Esophagus (tissue), 2 donors: ENCODE measurements around the gene POTEM. TPM values are rescaled to one million over a fixed set of nuclear protein-coding genes. Genes with fewer than 3 reads are reported as not detected.
"Not testable (repeated sequence)": the region's sequence is repeated elsewhere in the genome, so short reads cannot be mapped to it uniquely, and the experiment has no call there.

Source experiments
- H3K27ac ChIP-seq, 2 donors: one replicate each; pipeline ENCODE4 v1.5.1; 2013; ENCODE audit warnings: low read depth in 2 of 2, mild to moderate bottlenecking in 2 of 2, inconsistent platforms in 1 of 2, low read length in 1 of 2, moderate library complexity in 1 of 2
- H3K27me3 ChIP-seq, 2 donors: one replicate each; pipeline ENCODE4 v1.6.1; 2013; ENCODE audit warnings: low read length in 2 of 2, control low read depth in 1 of 2, mild to moderate bottlenecking in 1 of 2; ENCODE audit not compliant: insufficient read depth in 2 of 2, control insufficient read depth in 1 of 2
- H3K36me3 ChIP-seq, 2 donors: one replicate each; pipeline ENCODE4 v1.6.1; 2013; ENCODE audit warnings: low read length in 1 of 2; ENCODE audit not compliant: control insufficient read depth in 2 of 2, insufficient read depth in 2 of 2
- H3K4me1 ChIP-seq, 2 donors: one replicate each; pipeline ENCODE4 v1.6.1; 2013; ENCODE audit warnings: low read length in 1 of 2; ENCODE audit not compliant: control insufficient read depth in 2 of 2, insufficient read depth in 2 of 2
- H3K4me3 ChIP-seq, 2 donors: one replicate each; pipeline ENCODE4 v1.5.1; 2013; ENCODE audit warnings: low read length in 2 of 2, mild to moderate bottlenecking in 2 of 2, low read depth in 1 of 2, moderate library complexity in 1 of 2
- H3K9me3 ChIP-seq, 2 donors: one replicate each; pipeline ENCODE4 v1.6.1; 2013; ENCODE audit warnings: mild to moderate bottlenecking in 2 of 2, low read depth in 1 of 2, low read length in 1 of 2, moderate library complexity in 1 of 2; ENCODE audit not compliant: control insufficient read depth in 2 of 2, insufficient read depth in 1 of 2
- WGBS, 2 donors: extraction: QIAGEN DNeasy Blood & Tissue Kit; methylation state at CpG; one replicate each; pipeline ENCODE4 v1.1.7; 2013; 5-methylcytosine and 5-hydroxymethylcytosine counted together
- polyA plus RNA-seq, 2 donors: library from polyadenylated mRNA; stranded (reverse); fragments of 200-250 nt; gene quantifications; one replicate each; pipeline ENCODE4 v1.2.3, GENCODE V29; 2013
- donor health status: healthy with polysubstance abuse.
- donor health status: Bipolar disorder and iron deficiency.

Gene POTEM
- polyA plus RNA-seq, 2 donors = not detected

- not testable (repeated sequence) for H3K36me3 ChIP-seq, H3K4me3 ChIP-seq, H3K9me3 ChIP-seq, H3K27ac ChIP-seq, H3K27me3 ChIP-seq, H3K4me1 ChIP-seq
- 78 to 91% methylated on average over 15 to 24 of the region's 35 CpGs for WGBS, 2 donors
Observed at GRCh38 chr14:19026649-19027351, 59.6 kb downstream of the POTEM start.

GRCh38 chr14:19027895-19028294, 60.7 kb downstream of the POTEM start:
- WGBS, 2 donors = 82 to 100% methylated on average over 3 to 4 of the region's 16 CpGs
- H3K9me3 ChIP-seq, H3K4me3 ChIP-seq, H3K36me3 ChIP-seq, H3K27me3 ChIP-seq, H3K4me1 ChIP-seq, H3K27ac ChIP-seq: not testable (repeated sequence)

- not testable (repeated sequence) for H3K27ac ChIP-seq, H3K36me3 ChIP-seq, H3K9me3 ChIP-seq, H3K27me3 ChIP-seq, H3K4me3 ChIP-seq, H3K4me1 ChIP-seq
- 93 to 100% methylated on average over 1 to 10 of the region's 26 CpGs for WGBS, 2 donors
Observed at GRCh38 chr14:19036811-19037382, 69.7 kb downstream of the POTEM start.

GRCh38 chr14:19038060-19038664, 70.9 kb downstream of the POTEM start:
- not testable (repeated sequence) for H3K4me1 ChIP-seq, H3K36me3 ChIP-seq, H3K4me3 ChIP-seq, H3K27me3 ChIP-seq, H3K9me3 ChIP-seq, H3K27ac ChIP-seq
- WGBS, 2 donors = 94% methylated on average over 7 to 14 of the region's 28 CpGs

- 90% methylated on average over 2 of the region's 15 CpGs; no CpG with 5 or more reads in 1 of the 2 donors for WGBS, 2 donors
- H3K9me3 ChIP-seq, H3K27me3 ChIP-seq: not testable (repeated sequence)
Observed at GRCh38 chr14:19038785-19039184, 71.6 kb downstream of the POTEM start.

GRCh38 chr14:19043384-19043783, 76.2 kb downstream of the POTEM start:
- H3K27ac ChIP-seq, H3K27me3 ChIP-seq: not testable (repeated sequence)
- 59 to 64% methylated on average over 2 of the region's 2 CpGs for WGBS, 2 donors

More at GRCh38 chr14:19038785-19039184, 71.6 kb downstream of the POTEM start:
- not testable (repeated sequence) for H3K4me1 ChIP-seq, H3K27ac ChIP-seq, H3K4me3 ChIP-seq, H3K36me3 ChIP-seq

More at GRCh38 chr14:19043384-19043783, 76.2 kb downstream of the POTEM start:
- H3K4me3 ChIP-seq, H3K9me3 ChIP-seq, H3K4me1 ChIP-seq, H3K36me3 ChIP-seq: not testable (repeated sequence)
